ENCODE measurements around the gene TOM1L2. TPM values are rescaled to one million over a fixed set of nuclear protein-coding genes. Genes with fewer than 3 reads are reported as not detected.

The TOM1L2 gene
- polyA plus RNA-seq, 1 donor from 2014 or later, result 40.9 TPM

DNA sequence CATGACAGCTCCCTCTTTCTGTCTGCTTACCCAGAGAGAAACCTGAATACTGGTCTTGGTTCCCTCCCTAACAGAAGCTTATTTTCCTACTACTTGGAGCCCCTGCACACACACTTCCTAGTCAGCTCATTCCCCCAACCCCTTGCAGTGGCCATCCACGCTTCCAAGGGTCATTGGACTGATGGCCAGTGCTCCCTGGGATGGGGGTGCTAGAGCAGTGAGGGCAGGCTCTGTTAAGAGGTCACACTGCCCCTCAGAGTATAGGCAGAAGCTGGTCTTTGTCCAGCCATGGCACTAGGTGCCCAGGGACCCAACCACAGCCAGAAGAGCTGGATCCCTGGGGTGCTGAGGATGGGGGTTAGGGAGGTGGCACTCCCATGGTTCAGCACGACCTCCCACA is 13.0 kb upstream of the TOM1L2 start:
- no peaks in the 10 kb centered on the region for H3K79me2 ChIP-seq (replicated peaks; ENCODE audit: insufficient read depth, low read length)
- H4K20me1 ChIP-seq (ENCODE audit: insufficient read depth), result no peaks in the 10 kb centered on the region
- no peak overlapping the region for H3K9ac ChIP-seq (ENCODE audit: low read length)
- no peak overlapping the region for H3K4me3 ChIP-seq (ENCODE audit: low read length)
- no peaks in the 10 kb centered on the region for H3K9me3 ChIP-seq (ENCODE audit: low read length)
- no peaks in the 10 kb centered on the region for H3K27me3 ChIP-seq (ENCODE audit: insufficient read depth, low read depth, low read length)
- TF ChIP-seq MXI1 (conservative IDR thresholded peaks at IDR 0.05; ENCODE audit: poor library complexity, severe bottlenecking), result no peak
- H3K4me2 ChIP-seq (ENCODE audit: low read length), result no peak overlapping the region
- H3K27ac ChIP-seq (ENCODE audit: low read length), result no peak overlapping the region
- no peaks in the 10 kb centered on the region for H3F3A ChIP-seq (ENCODE audit: insufficient read depth, low read length, poor library complexity, severe bottlenecking)
- no peak overlapping the region for H2AFZ ChIP-seq (ENCODE audit: low read depth, low read length)
- H3K36me3 ChIP-seq (ENCODE audit: insufficient read depth, low read length), result no peaks in the 10 kb centered on the region
- no peaks in the 10 kb centered on the region for H3K9me2 ChIP-seq (ENCODE audit: insufficient read depth, low read length)

- H3K27ac ChIP-seq (ENCODE audit: low read length), result no peak overlapping the region
- no peak overlapping the region for H3K9ac ChIP-seq (ENCODE audit: low read length)
- no peaks in the 10 kb centered on the region for H3K36me3 ChIP-seq (ENCODE audit: insufficient read depth, low read length)
- H3F3A ChIP-seq (ENCODE audit: insufficient read depth, low read length, poor library complexity, severe bottlenecking), result no peaks in the 10 kb centered on the region
- H3K79me2 ChIP-seq (replicated peaks; ENCODE audit: insufficient read depth, low read length), result no peaks in the 10 kb centered on the region
- no peaks in the 10 kb centered on the region for H3K27me3 ChIP-seq (ENCODE audit: insufficient read depth, low read depth, low read length)
- H4K20me1 ChIP-seq (ENCODE audit: insufficient read depth), result no peaks in the 10 kb centered on the region
- no peak overlapping the region for H2AFZ ChIP-seq (ENCODE audit: low read depth, low read length)
- H3K4me3 ChIP-seq (ENCODE audit: low read length), result no peak overlapping the region
- no peak overlapping the region for H3K4me2 ChIP-seq (ENCODE audit: low read length)
- no peaks in the 10 kb centered on the region for H3K9me2 ChIP-seq (ENCODE audit: insufficient read depth, low read length)
- no peaks in the 10 kb centered on the region for H3K9me3 ChIP-seq (ENCODE audit: low read length)
- TF ChIP-seq, protein P1, sequence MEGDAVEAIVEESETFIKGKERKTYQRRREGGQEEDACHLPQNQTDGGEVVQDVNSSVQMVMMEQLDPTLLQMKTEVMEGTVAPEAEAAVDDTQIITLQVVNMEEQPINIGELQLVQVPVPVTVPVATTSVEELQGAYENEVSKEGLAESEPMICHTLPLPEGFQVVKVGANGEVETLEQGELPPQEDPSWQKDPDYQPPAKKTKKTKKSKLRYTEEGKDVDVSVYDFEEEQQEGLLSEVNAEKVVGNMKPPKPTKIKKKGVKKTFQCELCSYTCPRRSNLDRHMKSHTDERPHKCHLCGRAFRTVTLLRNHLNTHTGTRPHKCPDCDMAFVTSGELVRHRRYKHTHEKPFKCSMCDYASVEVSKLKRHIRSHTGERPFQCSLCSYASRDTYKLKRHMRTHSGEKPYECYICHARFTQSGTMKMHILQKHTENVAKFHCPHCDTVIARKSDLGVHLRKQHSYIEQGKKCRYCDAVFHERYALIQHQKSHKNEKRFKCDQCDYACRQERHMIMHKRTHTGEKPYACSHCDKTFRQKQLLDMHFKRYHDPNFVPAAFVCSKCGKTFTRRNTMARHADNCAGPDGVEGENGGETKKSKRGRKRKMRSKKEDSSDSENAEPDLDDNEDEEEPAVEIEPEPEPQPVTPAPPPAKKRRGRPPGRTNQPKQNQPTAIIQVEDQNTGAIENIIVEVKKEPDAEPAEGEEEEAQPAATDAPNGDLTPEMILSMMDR (IDR thresholded peaks at IDR 0.05; ENCODE audit: poor library complexity, severe bottlenecking), result no peak
- TF ChIP-seq SMC3 (conservative IDR thresholded peaks at IDR 0.05; ENCODE audit: poor library complexity) (no peak), EP300 (conservative IDR thresholded peaks at IDR 0.05; ENCODE audit: poor library complexity, severe bottlenecking) (no peak)
Measured at GRCh38 chr17:17983776-17984175, 11.6 kb upstream of the TOM1L2 start.

DNA sequence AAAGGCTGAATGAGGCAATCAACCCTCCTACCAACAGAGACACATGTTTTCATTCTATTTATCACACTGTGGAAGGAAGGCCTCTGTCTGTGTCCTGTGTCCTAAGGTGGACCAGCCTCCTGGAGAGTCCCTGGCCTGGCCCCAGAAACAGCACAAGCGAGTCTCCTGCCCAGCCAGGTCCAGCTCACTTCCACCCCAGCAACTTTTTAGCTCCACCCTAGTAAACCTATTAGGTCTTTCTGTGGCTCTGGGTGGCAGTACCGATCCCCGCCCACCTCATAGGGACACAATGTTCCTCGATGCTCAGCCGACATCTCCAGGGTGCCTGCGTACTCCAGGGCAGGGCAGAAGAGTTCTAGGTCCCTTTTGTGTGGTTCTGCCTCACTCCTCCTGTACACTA is 11.2 kb upstream of the TOM1L2 start:
- TF ChIP-seq TAF1 (IDR thresholded peaks at IDR 0.05; ENCODE audit: low read depth) (no peak), RAD21 (conservative IDR thresholded peaks at IDR 0.05) (no peak), MXI1 (conservative IDR thresholded peaks at IDR 0.05; ENCODE audit: poor library complexity, severe bottlenecking) (no peak), EP300 (conservative IDR thresholded peaks at IDR 0.05; ENCODE audit: poor library complexity, severe bottlenecking) (no peak), REST (IDR thresholded peaks at IDR 0.05; ENCODE audit: borderline replicate concordance) (no peak), SMC3 (conservative IDR thresholded peaks at IDR 0.05; ENCODE audit: poor library complexity) (no peak)
- TF ChIP-seq, protein P1 (IDR thresholded peaks at IDR 0.05; ENCODE audit: poor library complexity, severe bottlenecking), result no peak

More for the DNA sequence above, 11.2 kb upstream of the TOM1L2 start:
- no peak overlapping the region for H3K27ac ChIP-seq (ENCODE audit: low read length)
- no peak overlapping the region for H2AFZ ChIP-seq (ENCODE audit: low read depth, low read length)
- H3K9me3 ChIP-seq (ENCODE audit: low read length), result no peaks in the 10 kb centered on the region
- H3K36me3 ChIP-seq (ENCODE audit: insufficient read depth, low read length), result no peaks in the 10 kb centered on the region
- H4K20me1 ChIP-seq (ENCODE audit: insufficient read depth), result no peaks in the 10 kb centered on the region
- H3K79me2 ChIP-seq (replicated peaks; ENCODE audit: insufficient read depth, low read length), result no peaks in the 10 kb centered on the region
- H3K9me2 ChIP-seq (ENCODE audit: insufficient read depth, low read length), result no peaks in the 10 kb centered on the region
- H3K4me3 ChIP-seq (ENCODE audit: low read length), result no peak overlapping the region
- H3K4me2 ChIP-seq (ENCODE audit: low read length), result no peak overlapping the region
- no peak overlapping the region for H3K9ac ChIP-seq (ENCODE audit: low read length)
- H3K27me3 ChIP-seq (ENCODE audit: insufficient read depth, low read depth, low read length), result no peaks in the 10 kb centered on the region
- no peaks in the 10 kb centered on the region for H3F3A ChIP-seq (ENCODE audit: insufficient read depth, low read length, poor library complexity, severe bottlenecking)

Measured in neural cell (in vitro differentiated cells).